ENCODE measurements around the gene ZFP42. TPM values are rescaled to one million over a fixed set of nuclear protein-coding genes. Genes with fewer than 3 reads are reported as not detected.

Gene ZFP42
- 0.09 TPM in 1 of 2 replicates, not detected in the other for total RNA-seq

GRCh38 chr4:187995322-187996207 is at the start of gene ZFP42:
Gene ZFP42 (plus strand): TSS chr4:187995771. CDS start chr4:188002808, 7,037 bp downstream.

Other genes with a start within 250 kb of the ZFP42 start
- not detected in 2 replicates for gene TRIML2, start 113.8 kb downstream of the ZFP42 start, total RNA-seq
- not detected in 2 replicates for gene TRIML1, start 143.7 kb downstream of the ZFP42 start, total RNA-seq